ENCODE data around the gene TMPRSS13.

DNA sequence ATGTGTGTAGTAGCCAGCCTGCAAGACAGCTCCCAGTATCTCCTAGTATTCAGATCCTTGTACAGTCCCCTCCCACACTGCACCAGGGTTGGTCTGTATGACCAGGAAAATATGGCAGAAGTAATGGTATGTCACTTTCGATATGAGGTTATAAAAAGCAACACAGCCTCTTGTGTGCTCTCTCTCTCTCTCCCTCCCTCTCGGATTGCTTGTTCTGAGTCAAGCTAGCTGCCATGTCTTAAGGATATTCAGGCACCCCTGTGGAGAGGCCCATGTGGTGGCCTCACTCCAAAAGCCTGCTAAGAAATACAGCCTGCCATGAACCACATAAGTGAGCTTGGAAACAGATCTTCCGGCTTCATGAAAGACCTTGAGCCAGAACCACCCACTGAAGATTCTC, 78.1 kb downstream of the TMPRSS13 start:
- TF ChIP-seq POLR2AphosphoS5 (IDR thresholded peaks at IDR 0.05; ENCODE audit: low read depth, low read length) (no peak), SIN3A (IDR thresholded peaks at IDR 0.05; ENCODE audit: borderline replicate concordance, insufficient read depth, low read length) (no peak), TAF1 (IDR thresholded peaks at IDR 0.05; ENCODE audit: borderline replicate concordance, insufficient read depth, low read length) (no peak)
- TF ChIP-seq, protein P1, sequence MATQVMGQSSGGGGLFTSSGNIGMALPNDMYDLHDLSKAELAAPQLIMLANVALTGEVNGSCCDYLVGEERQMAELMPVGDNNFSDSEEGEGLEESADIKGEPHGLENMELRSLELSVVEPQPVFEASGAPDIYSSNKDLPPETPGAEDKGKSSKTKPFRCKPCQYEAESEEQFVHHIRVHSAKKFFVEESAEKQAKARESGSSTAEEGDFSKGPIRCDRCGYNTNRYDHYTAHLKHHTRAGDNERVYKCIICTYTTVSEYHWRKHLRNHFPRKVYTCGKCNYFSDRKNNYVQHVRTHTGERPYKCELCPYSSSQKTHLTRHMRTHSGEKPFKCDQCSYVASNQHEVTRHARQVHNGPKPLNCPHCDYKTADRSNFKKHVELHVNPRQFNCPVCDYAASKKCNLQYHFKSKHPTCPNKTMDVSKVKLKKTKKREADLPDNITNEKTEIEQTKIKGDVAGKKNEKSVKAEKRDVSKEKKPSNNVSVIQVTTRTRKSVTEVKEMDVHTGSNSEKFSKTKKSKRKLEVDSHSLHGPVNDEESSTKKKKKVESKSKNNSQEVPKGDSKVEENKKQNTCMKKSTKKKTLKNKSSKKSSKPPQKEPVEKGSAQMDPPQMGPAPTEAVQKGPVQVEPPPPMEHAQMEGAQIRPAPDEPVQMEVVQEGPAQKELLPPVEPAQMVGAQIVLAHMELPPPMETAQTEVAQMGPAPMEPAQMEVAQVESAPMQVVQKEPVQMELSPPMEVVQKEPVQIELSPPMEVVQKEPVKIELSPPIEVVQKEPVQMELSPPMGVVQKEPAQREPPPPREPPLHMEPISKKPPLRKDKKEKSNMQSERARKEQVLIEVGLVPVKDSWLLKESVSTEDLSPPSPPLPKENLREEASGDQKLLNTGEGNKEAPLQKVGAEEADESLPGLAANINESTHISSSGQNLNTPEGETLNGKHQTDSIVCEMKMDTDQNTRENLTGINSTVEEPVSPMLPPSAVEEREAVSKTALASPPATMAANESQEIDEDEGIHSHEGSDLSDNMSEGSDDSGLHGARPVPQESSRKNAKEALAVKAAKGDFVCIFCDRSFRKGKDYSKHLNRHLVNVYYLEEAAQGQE (IDR thresholded peaks at IDR 0.05; ENCODE audit: insufficient read depth in 1 of 2, low read depth in 2 of 2, low read length in 2 of 2), result no peak

All from PFSK-1 (cell line).